ENCODE measurements around the gene RIPOR3. TPM values are rescaled to one million over a fixed set of nuclear protein-coding genes. Genes with fewer than 3 reads are reported as not detected.

Gene RIPOR3
- total RNA-seq, 1 donor from 2014 or later: 0.53 TPM

DNA sequence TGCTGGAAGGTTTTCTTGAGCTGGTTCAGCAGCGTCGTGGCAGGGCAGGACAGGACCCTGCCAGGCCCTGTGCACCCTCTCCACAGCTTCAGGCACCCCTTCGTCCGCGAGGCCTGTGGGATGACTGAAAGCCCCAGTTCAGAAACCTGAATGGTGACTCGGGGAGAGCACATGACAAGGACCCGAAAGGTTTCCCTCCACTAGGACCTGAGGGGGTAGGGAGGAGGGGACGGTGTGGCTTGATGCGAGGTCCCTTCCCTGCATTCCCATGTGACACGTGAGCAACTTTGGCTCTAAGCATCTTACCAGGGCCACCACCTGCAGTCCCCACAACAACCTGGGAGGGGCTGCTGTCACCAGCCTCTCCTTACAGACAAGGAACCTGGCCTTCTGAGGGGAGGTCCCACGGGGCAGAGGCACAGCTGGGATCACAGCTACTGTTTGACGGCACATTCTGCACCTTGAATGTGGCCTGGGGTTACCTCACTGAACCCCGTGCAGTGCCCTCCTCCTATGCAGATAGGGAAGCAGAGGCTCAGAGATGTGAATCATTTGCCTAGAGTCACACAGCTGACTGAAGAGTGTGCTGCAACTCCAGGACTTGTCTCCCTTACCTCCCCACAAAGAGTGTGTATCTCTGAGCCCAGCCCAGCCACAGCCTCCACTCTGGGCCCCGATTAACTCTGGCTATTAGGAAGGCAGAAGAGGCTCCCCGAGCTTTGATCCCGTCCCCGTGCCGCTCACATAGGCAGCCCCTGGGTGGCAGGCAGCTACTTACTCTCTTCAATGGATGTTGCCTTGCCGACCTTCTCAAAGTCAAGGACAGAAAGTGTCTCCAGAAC, 96.5 kb downstream of the RIPOR3 start:
- DNase-seq (ENCODE audit: low read depth) (peak; percentile 35), FAIRE-seq (no peak)
- H3K4me3 ChIP-seq (ENCODE audit: low read depth, low read length): no peak overlapping the region
- H3K36me3 ChIP-seq (ENCODE audit: control insufficient read depth, insufficient read depth, low read length): peaks cover 1% of the 10 kb centered on the region
- H3K27me3 ChIP-seq (ENCODE audit: control insufficient read depth, insufficient read depth, low read length): no peaks in the 10 kb centered on the region
- TF ChIP-seq, protein P1, sequence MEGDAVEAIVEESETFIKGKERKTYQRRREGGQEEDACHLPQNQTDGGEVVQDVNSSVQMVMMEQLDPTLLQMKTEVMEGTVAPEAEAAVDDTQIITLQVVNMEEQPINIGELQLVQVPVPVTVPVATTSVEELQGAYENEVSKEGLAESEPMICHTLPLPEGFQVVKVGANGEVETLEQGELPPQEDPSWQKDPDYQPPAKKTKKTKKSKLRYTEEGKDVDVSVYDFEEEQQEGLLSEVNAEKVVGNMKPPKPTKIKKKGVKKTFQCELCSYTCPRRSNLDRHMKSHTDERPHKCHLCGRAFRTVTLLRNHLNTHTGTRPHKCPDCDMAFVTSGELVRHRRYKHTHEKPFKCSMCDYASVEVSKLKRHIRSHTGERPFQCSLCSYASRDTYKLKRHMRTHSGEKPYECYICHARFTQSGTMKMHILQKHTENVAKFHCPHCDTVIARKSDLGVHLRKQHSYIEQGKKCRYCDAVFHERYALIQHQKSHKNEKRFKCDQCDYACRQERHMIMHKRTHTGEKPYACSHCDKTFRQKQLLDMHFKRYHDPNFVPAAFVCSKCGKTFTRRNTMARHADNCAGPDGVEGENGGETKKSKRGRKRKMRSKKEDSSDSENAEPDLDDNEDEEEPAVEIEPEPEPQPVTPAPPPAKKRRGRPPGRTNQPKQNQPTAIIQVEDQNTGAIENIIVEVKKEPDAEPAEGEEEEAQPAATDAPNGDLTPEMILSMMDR (IDR thresholded peaks at IDR 0.05; ENCODE audit: insufficient read depth, low read length, severe bottlenecking): no peak

DNA sequence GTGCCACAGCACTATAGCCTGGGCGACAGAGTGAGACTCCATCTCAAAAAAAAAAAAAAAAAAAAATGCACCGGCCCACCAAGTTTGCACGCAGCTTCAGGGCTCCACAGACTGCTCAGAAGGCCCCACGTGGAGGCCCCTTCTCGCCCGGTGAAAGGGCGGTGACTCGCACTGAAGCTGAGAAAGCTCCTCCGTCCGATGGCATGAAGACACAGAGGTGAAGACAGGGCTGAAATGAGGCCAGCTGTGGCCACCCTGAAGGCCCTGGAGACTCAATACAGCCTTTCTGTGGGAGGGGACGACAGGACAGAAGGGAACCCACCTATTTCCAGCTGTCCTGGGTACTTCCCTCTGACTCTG, 97.1 kb downstream of the RIPOR3 start:
- TF ChIP-seq, protein P1 (IDR thresholded peaks at IDR 0.05; ENCODE audit: insufficient read depth, low read length, severe bottlenecking): no peak

GRCh38 chr20:50593005-50593335, 98.4 kb downstream of the RIPOR3 start:
- no peak for FAIRE-seq
- DNase-seq (ENCODE audit: low read depth): no peak
- H3K36me3 ChIP-seq (ENCODE audit: control insufficient read depth, insufficient read depth, low read length): peaks cover 2% of the 10 kb centered on the region

More for the DNA sequence above, 97.1 kb downstream of the RIPOR3 start:
- H3K27me3 ChIP-seq (ENCODE audit: control insufficient read depth, insufficient read depth, low read length): no peaks in the 10 kb centered on the region
- peaks cover 2% of the 10 kb centered on the region for H3K36me3 ChIP-seq (ENCODE audit: control insufficient read depth, insufficient read depth, low read length)
- no peak overlapping the region for H3K4me3 ChIP-seq (ENCODE audit: low read depth, low read length)
- FAIRE-seq (no peak), DNase-seq (ENCODE audit: low read depth) (no peak)

GRCh38 chr20:50592282-50593004, 98.9 kb downstream of the RIPOR3 start:
- Histone ChIP-seq H3K36me3 (ENCODE audit: control insufficient read depth, insufficient read depth, low read length) (peaks cover 3% of the 10 kb centered on the region), H3K4me3 (ENCODE audit: low read depth, low read length) (no peak overlapping the region), H3K27me3 (ENCODE audit: control insufficient read depth, insufficient read depth, low read length) (no peaks in the 10 kb centered on the region)
- FAIRE-seq (no peak), DNase-seq (ENCODE audit: low read depth) (no peak)
- TF ChIP-seq, protein P1 (IDR thresholded peaks at IDR 0.05; ENCODE audit: insufficient read depth, low read length, severe bottlenecking): no peak

More at GRCh38 chr20:50593005-50593335, 98.4 kb downstream of the RIPOR3 start:
- no peak overlapping the region for H3K4me3 ChIP-seq (ENCODE audit: low read depth, low read length)
- TF ChIP-seq, protein P1 (IDR thresholded peaks at IDR 0.05; ENCODE audit: insufficient read depth, low read length, severe bottlenecking): no peak
- no peaks in the 10 kb centered on the region for H3K27me3 ChIP-seq (ENCODE audit: control insufficient read depth, insufficient read depth, low read length)

- FAIRE-seq (no peak), DNase-seq (ENCODE audit: low read depth) (no peak)
- TF ChIP-seq, protein P1 (IDR thresholded peaks at IDR 0.05; ENCODE audit: insufficient read depth, low read length, severe bottlenecking): no peak
- peaks cover 8% of the 10 kb centered on the region for H3K36me3 ChIP-seq (ENCODE audit: control insufficient read depth, insufficient read depth, low read length)
- H3K27me3 ChIP-seq (ENCODE audit: control insufficient read depth, insufficient read depth, low read length): no peaks in the 10 kb centered on the region
- H3K4me3 ChIP-seq (ENCODE audit: low read depth, low read length): no peak overlapping the region
Observed at GRCh38 chr20:50591233-50591852, 100.0 kb downstream of the RIPOR3 start.
